K562 (cell line): ENCODE results near the gene ACKR2. TPM values are rescaled to one million over a fixed set of nuclear protein-coding genes. Genes with fewer than 3 reads are reported as not detected.
A peak's percentile ranks its signal among the peaks of the same experiment; 100 is the strongest.

Experiments used
- ARID3B ChIP-seq: fragments of 250-450 bp; sonication (Bioruptor Pico); IDR thresholded peaks from 2 replicates; pipeline ENCODE4 v1.4.0; 2020; ENCODE audit warnings: borderline replicate concordance
- BHLHE40 ChIP-seq: IDR thresholded peaks from 2 replicates; pipeline ENCODE4 v1.6.1; 2011; ENCODE audit warnings: low read length, improper control_type of control experiment
- C11orf30 ChIP-seq: fragments of 450-650 bp; IDR thresholded peaks from 2 replicates; pipeline ENCODE4 v1.6.1; 2016; ENCODE audit warnings: low read depth, mild to moderate bottlenecking
- CC2D1A ChIP-seq: fragments of 450-650 bp; IDR thresholded peaks from 2 replicates; pipeline ENCODE4 v1.6.1; 2017; ENCODE audit warnings: mild to moderate bottlenecking
- CREB5 ChIP-seq: fragments of 250-450 bp; sonication (Bioruptor Pico); IDR thresholded peaks from 2 replicates; pipeline ENCODE4 v1.5.0; 2020; ENCODE audit warnings: mild to moderate bottlenecking
- GABPB1 ChIP-seq: sonication (generic); formaldehyde crosslinking; IDR thresholded peaks from 2 replicates; pipeline ENCODE4 v1.8.0; 2022; ENCODE audit warnings: mild to moderate bottlenecking, missing genetic modification reagents
- IRF9 ChIP-seq: fragments of 450-650 bp; IDR thresholded peaks from 2 replicates; pipeline ENCODE4 v1.6.1; 2016; ENCODE audit warnings: missing biosample characterization, missing genetic modification characterization
- KLF1 ChIP-seq: fragments of 450-650 bp; IDR thresholded peaks from 2 replicates; pipeline ENCODE4 v1.6.1; 2016; ENCODE audit warnings: missing genetic modification characterization, missing compliant biosample characterization
- MAFG ChIP-seq: fragments of 450-650 bp; conservative IDR thresholded peaks from 2 replicates; pipeline ENCODE4 v1.6.1; 2016; ENCODE audit warnings: missing genetic modification characterization, missing compliant biosample characterization
- NCOA4 ChIP-seq: fragments of 450-650 bp; IDR thresholded peaks from 2 replicates; pipeline ENCODE4 v1.6.1; 2018; ENCODE audit warnings: mild to moderate bottlenecking; ENCODE audit not compliant: partially characterized antibody
- RREB1 ChIP-seq: fragments of 250-450 bp; sonication (Bioruptor Pico); IDR thresholded peaks from 2 replicates; pipeline ENCODE4 v1.4.0; 2020
- TEAD2 ChIP-seq: fragments of 450-650 bp; IDR thresholded peaks from 2 replicates; pipeline ENCODE4 v1.6.1; 2016; ENCODE audit warnings: missing genetic modification characterization, control low read depth, missing compliant biosample characterization
- TRIM24 ChIP-seq, 2 experiments: fragments of 450-650 bp; IDR thresholded peaks; 2 replicates each; pipeline ENCODE4 v1.6.1; 2016
- XRCC4 ChIP-seq: IDR thresholded peaks from one replicate; pipeline ENCODE4 v1.6.1; 2011; ENCODE audit not compliant: insufficient read depth, insufficient read length; ENCODE audit errors: extremely low read depth
- ZBTB8A ChIP-seq: fragments of 450-650 bp; IDR thresholded peaks from 2 replicates; pipeline ENCODE4 v1.6.1; 2018; ENCODE audit warnings: mild to moderate bottlenecking, moderate library complexity; ENCODE audit not compliant: partially characterized antibody
- ZC3H11A ChIP-seq: IDR thresholded peaks from 2 replicates; pipeline ENCODE4 v1.6.1; 2012; ENCODE audit warnings: low read depth, low read length, improper control_type of control experiment
- ZFP30 ChIP-seq: fragments of 250-450 bp; sonication (Bioruptor Pico); IDR thresholded peaks from 2 replicates; pipeline ENCODE4 v1.8.0; 2022; ENCODE audit warnings: moderate library complexity, mild to moderate bottlenecking, inconsistent platforms, borderline replicate concordance
- ZNF354B ChIP-seq: fragments of 250-450 bp; sonication (Bioruptor Pico); IDR thresholded peaks from 2 replicates; pipeline ENCODE4 v1.4.0; 2020
- polyA plus RNA-seq, 8 experiments: library from polyadenylated mRNA; depleted of rRNA in 4 of 8; stranded (reverse) in 5 of 8; unstranded in 3 of 8; fragments of >200 nt; fragmentation: Nextera tagmentation in 2 of 8; fragmentation: Illumina TruSeq in 1 of 8; extraction: Ambion mirVana in 2 of 8; extraction: Trizol in 1 of 8; gene quantifications; 2 replicates each; pipeline versions ENCODE4 v1.2.1 to v1.2.3, GENCODE V29; 2011 to 2014; ENCODE audit warnings: inconsistent platforms in 1 of 8, missing spikeins in 1 of 8
- total RNA-seq, 7 experiments: library from RNA; depleted of rRNA in 6 of 7; stranded (reverse); fragments of >200 nt in 6 of 7; fragmentation: Illumina TruSeq in 2 of 7; extraction: Trizol in 2 of 7; gene quantifications; 2 replicates each; pipeline versions ENCODE4 v1.2.1 to v1.2.3, GENCODE V29; 2011 to 2021; ENCODE audit warnings: low replicate concordance in 1 of 7

The ACKR2 gene
- total and polyA plus RNA-seq, 9 of the 15 experiments (the other 6 are each of a cell fraction or from before 2014, with no cell fraction given) = 0.03 to 0.69 (median 0.25) TPM; not detected in 1

- TF ChIP-seq RREB1 (CRISPR knock-in tag) = peak; percentile 68; the same call in 1 of the 2 replicates
- no peak for TF ChIP-seq ZC3H11A
- TF ChIP-seq CC2D1A = no peak
- no peak for TF ChIP-seq TRIM24 (IDR thresholded peaks at IDR 0.05)
- TF ChIP-seq ZNF354B (CRISPR knock-in tag) = no peak
- TF ChIP-seq ARID3B (CRISPR knock-in tag) = no peak
- TF ChIP-seq ZFP30 (CRISPR knock-in tag) = no peak
- peak; percentile 24; the same call in 1 of the 2 replicates for TF ChIP-seq MAFG
- TF ChIP-seq ZBTB8A = no peak
- TF ChIP-seq IRF9 (tag) = no peak
- peak; percentile 43; the same call in 1 of the 2 replicates for TF ChIP-seq GABPB1 (CRISPR knock-in tag)
- TF ChIP-seq TEAD2 (tag) = no peak
- peak; percentile 35; the same call in 1 of the 2 replicates for TF ChIP-seq C11orf30
- no peak for TF ChIP-seq BHLHE40
- TF ChIP-seq KLF1 (tag) = no peak
- TF ChIP-seq CREB5 (CRISPR knock-in tag) = no peak
- TF ChIP-seq NCOA4 = no peak
- TF ChIP-seq XRCC4 = no peak
Observed at GRCh38 chr3:42846685-42847522, 37.7 kb downstream of the ACKR2 start (continued).
